PFSK-1 (cell line): Measurements from ENCODE around the gene PCCA.

Experiments
- POLR2AphosphoS5 ChIP-seq: IDR thresholded peaks from 2 replicates; pipeline ENCODE4 v1.6.1; 2012; ENCODE audit warnings: low read depth, mild to moderate bottlenecking, control low read depth, low read length, moderate library complexity
- TAF1 ChIP-seq: IDR thresholded peaks from 2 replicates; pipeline ENCODE4 v1.6.1; 2012; ENCODE audit warnings: low read length, control low read depth, borderline replicate concordance; ENCODE audit not compliant: insufficient read depth

GRCh38 chr13:100130930-100131511 is 42.1 kb downstream of the PCCA start:
- TF ChIP-seq POLR2AphosphoS5 (no peak), TAF1 (no peak)
